PFSK-1 (cell line): ENCODE results near the gene MFSD6.

Experiments
- FOXP2 ChIP-seq: optimal IDR thresholded peaks from 2 replicates; pipeline ENCODE3; 2011; ENCODE audit warnings: borderline replicate concordance, control low read depth, inconsistent platforms; ENCODE audit not compliant: insufficient read depth; ENCODE audit errors: extremely low read length, extremely low read depth
- POLR2AphosphoS5 ChIP-seq: IDR thresholded peaks from 2 replicates; pipeline ENCODE4 v1.6.1; 2012; ENCODE audit warnings: low read depth, mild to moderate bottlenecking, control low read depth, low read length, moderate library complexity
- SIN3A ChIP-seq: IDR thresholded peaks from 2 replicates; pipeline ENCODE4 v1.6.1; 2012; ENCODE audit warnings: mild to moderate bottlenecking, low read length, moderate library complexity, borderline replicate concordance; ENCODE audit not compliant: insufficient read depth
- TAF1 ChIP-seq: IDR thresholded peaks from 2 replicates; pipeline ENCODE4 v1.6.1; 2012; ENCODE audit warnings: low read length, control low read depth, borderline replicate concordance; ENCODE audit not compliant: insufficient read depth
- TF ChIP-seq, protein P1 (sequence below), 2 experiments: IDR thresholded peaks; 2 replicates each; pipeline versions ENCODE4 v1.6.1 to v1.8.0; 2011 to 2012; ENCODE audit warnings: low read depth in 2 of 2, low read length in 2 of 2, control low read depth in 1 of 2, inconsistent platforms in 1 of 2, mild to moderate bottlenecking in 1 of 2, moderate library complexity in 1 of 2; ENCODE audit not compliant: insufficient read depth in 1 of 2

The MFSD6 gene

DNA sequence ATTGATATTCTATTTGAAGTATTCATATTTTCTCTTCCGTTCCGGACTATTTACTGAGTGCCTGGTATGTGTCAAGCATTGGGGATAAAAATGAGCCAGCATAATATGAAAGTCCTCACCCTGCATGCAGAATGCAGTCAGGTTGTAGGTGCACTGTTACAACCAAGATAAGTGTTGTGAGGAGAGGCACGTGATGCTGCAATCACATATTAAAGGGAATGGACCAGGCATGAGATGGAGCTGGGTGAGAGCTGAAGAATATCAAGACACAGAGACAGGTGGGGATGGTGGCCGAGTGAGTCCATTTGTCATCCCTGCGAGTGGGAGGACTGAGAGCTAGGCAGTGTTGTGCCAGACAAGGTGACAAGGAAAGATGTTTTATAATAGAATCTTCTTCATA, 52.3 kb downstream of the MFSD6 start:
- TF ChIP-seq FOXP2, result no peak
- TF ChIP-seq POLR2AphosphoS5, result no peak

DNA sequence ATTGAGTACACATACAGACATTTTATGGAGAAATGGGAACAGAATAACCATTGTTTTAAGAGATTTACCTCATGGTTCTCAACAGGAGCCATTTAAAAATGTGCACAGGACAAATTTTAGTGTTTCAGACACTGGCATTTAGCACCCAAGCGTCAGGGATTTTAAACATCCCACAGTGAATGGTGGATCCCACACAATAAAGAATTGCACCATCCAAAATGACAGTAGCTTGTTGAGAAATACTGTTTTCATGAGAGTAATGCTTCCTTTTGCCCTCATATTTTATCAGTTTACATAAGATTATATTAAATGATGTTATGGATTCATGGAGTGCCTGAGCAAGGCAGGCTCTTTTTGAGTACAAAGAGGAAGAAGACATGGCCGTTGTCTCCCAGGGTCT, 54.0 kb downstream of the MFSD6 start:
- no peak for TF ChIP-seq FOXP2
- no peak for TF ChIP-seq SIN3A
- no peak for TF ChIP-seq POLR2AphosphoS5
- TF ChIP-seq, protein P1, sequence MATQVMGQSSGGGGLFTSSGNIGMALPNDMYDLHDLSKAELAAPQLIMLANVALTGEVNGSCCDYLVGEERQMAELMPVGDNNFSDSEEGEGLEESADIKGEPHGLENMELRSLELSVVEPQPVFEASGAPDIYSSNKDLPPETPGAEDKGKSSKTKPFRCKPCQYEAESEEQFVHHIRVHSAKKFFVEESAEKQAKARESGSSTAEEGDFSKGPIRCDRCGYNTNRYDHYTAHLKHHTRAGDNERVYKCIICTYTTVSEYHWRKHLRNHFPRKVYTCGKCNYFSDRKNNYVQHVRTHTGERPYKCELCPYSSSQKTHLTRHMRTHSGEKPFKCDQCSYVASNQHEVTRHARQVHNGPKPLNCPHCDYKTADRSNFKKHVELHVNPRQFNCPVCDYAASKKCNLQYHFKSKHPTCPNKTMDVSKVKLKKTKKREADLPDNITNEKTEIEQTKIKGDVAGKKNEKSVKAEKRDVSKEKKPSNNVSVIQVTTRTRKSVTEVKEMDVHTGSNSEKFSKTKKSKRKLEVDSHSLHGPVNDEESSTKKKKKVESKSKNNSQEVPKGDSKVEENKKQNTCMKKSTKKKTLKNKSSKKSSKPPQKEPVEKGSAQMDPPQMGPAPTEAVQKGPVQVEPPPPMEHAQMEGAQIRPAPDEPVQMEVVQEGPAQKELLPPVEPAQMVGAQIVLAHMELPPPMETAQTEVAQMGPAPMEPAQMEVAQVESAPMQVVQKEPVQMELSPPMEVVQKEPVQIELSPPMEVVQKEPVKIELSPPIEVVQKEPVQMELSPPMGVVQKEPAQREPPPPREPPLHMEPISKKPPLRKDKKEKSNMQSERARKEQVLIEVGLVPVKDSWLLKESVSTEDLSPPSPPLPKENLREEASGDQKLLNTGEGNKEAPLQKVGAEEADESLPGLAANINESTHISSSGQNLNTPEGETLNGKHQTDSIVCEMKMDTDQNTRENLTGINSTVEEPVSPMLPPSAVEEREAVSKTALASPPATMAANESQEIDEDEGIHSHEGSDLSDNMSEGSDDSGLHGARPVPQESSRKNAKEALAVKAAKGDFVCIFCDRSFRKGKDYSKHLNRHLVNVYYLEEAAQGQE (IDR thresholded peaks at IDR 0.05; ENCODE audit: insufficient read depth in 1 of 2, low read depth in 2 of 2, low read length in 2 of 2), result no peak
- TF ChIP-seq TAF1, result no peak

DNA sequence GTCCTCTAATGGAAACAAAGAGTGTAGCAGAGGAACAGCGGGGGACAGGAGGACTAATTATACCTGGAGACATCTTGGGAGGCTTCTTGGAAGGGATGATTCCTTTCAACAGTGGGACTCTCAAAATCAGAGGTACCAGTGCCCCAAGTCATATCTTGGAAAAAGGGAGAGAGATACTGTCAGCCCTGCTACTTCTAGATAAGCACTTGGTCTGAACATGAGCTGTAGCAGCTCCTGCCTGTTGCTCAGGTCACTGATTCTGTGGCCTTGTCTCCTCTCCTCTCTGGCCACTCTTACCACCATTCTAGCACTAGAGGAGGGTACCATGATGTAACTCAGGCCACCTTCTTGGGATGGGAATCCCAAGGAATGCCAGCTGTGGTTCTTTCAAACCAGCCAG, 54.5 kb downstream of the MFSD6 start:
- TF ChIP-seq, protein P1 (IDR thresholded peaks at IDR 0.05; ENCODE audit: insufficient read depth in 1 of 2, low read depth in 2 of 2, low read length in 2 of 2), result no peak
- TF ChIP-seq POLR2AphosphoS5, result no peak
- no peak for TF ChIP-seq FOXP2
- TF ChIP-seq TAF1, result no peak
- TF ChIP-seq SIN3A, result no peak

DNA sequence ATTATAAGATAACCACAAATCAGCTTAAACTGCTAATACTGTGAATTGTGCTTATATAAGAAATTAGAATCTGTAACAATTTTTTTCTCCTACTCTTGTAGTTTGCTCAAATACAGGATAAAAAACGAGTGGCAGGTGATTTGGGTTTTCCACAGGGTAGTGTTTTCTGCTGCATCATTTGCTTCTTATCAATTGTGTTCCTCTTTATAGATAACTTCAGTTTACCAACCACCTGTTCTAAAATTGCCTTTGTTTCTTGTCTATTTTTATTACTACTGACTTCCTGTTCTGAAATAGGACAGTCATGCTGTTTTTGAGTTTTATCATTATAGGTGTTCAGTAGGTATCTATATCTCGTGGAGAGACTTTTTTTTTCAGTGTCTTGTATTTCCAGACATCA, 56.9 kb downstream of the MFSD6 start:
- TF ChIP-seq SIN3A (no peak), TAF1 (no peak), FOXP2 (no peak), POLR2AphosphoS5 (no peak)
- TF ChIP-seq, protein P1 (IDR thresholded peaks at IDR 0.05; ENCODE audit: insufficient read depth in 1 of 2, low read depth in 2 of 2, low read length in 2 of 2), result no peak

DNA sequence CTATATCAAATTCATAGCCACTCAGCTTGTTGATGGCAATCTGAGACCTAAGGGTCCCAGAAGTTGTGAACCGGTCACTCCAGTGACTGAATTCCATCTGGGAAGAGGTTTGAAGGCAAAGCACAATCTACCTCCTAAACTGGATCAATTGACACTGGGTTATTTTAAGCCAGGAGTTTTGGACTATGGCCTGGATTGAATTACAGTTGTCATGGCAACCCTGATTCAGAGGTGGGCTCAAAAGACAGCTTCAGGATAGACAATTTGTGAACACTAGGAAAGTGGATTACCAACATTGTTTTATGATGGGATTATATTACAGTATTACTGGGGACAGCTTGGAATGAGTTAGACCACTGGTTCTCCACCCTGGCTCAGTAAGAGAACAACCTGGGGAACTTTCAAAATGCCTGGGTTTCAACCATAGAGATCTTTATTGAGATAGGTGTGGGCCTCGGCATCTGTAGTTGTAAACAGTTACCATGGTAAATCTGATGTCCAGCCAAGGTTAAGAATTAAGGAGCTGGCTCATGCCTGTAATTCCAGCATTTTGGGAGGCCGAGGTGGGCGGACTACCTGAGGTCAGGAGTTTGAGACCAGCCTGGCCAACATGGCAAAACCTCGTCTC, 58.8 kb downstream of the MFSD6 start:
- TF ChIP-seq, protein P1 (IDR thresholded peaks at IDR 0.05; ENCODE audit: insufficient read depth in 1 of 2, low read depth in 2 of 2, low read length in 2 of 2), result no peak
- TF ChIP-seq TAF1 (no peak), SIN3A (no peak), FOXP2 (no peak), POLR2AphosphoS5 (no peak)
